A549 (cell line): ENCODE results near the gene TRMT44. TPM values are rescaled to one million over a fixed set of nuclear protein-coding genes. Genes with fewer than 3 reads are reported as not detected.

ENCODE experiments used
- ATAC-seq, 2 experiments: fragments of 200-7000 bp in 1 of 2; fragments of >200 bp in 1 of 2; cut with Nextera tagmentation in 1 of 2; cut with Tn5 transposase in 1 of 2; 3 replicates each; pipeline versions ENCODE4 v1.8.0 to v1.9.1; 2018 to 2020; ENCODE audit warnings: mild to moderate bottlenecking in 1 of 2, moderate library complexity in 1 of 2
- CTCF ChIA-PET: fragments of 300-600 bp; sonication (Branson Sonifier 250); formaldehyde crosslinking; extraction: SDS; loops from one replicate; lab custom pipeline; 2021; ENCODE audit warnings: antibody characterized with exemption, inconsistent platforms; lab: Yijun Ruan, JAX
- POLR2A ChIA-PET: fragments of 350-600 bp; formaldehyde crosslinking; extraction: SDS; loops from one replicate; lab custom pipeline; 2021; ENCODE audit warnings: antibody characterized with exemption, inconsistent platforms; lab: Yijun Ruan, JAX
- DNase-seq, 2 experiments: peaks; one replicate each; pipeline versions ENCODE4 v3.0.0 to v3.0.0-alpha.2; 2011 to 2016; ENCODE audit warnings: low read depth in 1 of 2, low spot score in 1 of 2
- FAIRE-seq: peaks from 2 replicates; lab custom pipeline; 2011; peaks lifted over from hg19 to GRCh38; lab: Jason Lieb, UNC
- H3K27ac ChIP-seq, 2 experiments: fragments of >200 bp; sonication (Bioruptor Twin); formaldehyde crosslinking; 3 replicates each; pipeline ENCODE4 v1.5.1; 2016 to 2017
- H3K4me1 ChIP-seq: fragments of >200 bp; sonication (Bioruptor Twin); formaldehyde crosslinking; 3 replicates; pipeline ENCODE4 v1.6.1; 2016
- H3K4me2 ChIP-seq: fragments of >200 bp; sonication (Bioruptor Twin); formaldehyde crosslinking; 3 replicates; pipeline ENCODE4 v1.6.1; 2016
- H3K4me3 ChIP-seq: fragments of >200 bp; sonication (Bioruptor Twin); formaldehyde crosslinking; 3 replicates; pipeline ENCODE4 v1.5.1; 2016
- H3K9me3 ChIP-seq: fragments of >200 bp; sonication (Bioruptor Twin); formaldehyde crosslinking; 3 replicates; pipeline ENCODE4 v1.6.1; 2016
- CBX2 ChIP-seq: fragments of 200-600 bp; sonication (generic); IDR thresholded peaks from 2 replicates; pipeline ENCODE4 v1.6.1; 2016; ENCODE audit warnings: low read depth, mild to moderate bottlenecking, borderline replicate concordance
- CTCF ChIP-seq: fragments of >200 bp; sonication (Bioruptor Twin); formaldehyde crosslinking; IDR thresholded peaks from 3 replicates; pipeline ENCODE4 v1.5.1; 2016
- E2F6 ChIP-seq: IDR thresholded peaks from 2 replicates; pipeline ENCODE4 v1.6.1; 2012; ENCODE audit warnings: low read depth, borderline replicate concordance
- EHMT2 ChIP-seq: fragments of 200-600 bp; sonication (generic); IDR thresholded peaks from 2 replicates; pipeline ENCODE4 v1.6.1; 2016; ENCODE audit warnings: antibody characterized with exemption, low read depth, mild to moderate bottlenecking, moderate library complexity
- ESRRA ChIP-seq: fragments of 150-350 bp; IDR thresholded peaks from 2 replicates; pipeline ENCODE4 v1.6.1; 2014; ENCODE audit warnings: mild to moderate bottlenecking, low read length, borderline replicate concordance
- FOXS1 ChIP-seq: fragments of 250-450 bp; sonication (Bioruptor Pico); IDR thresholded peaks from 2 replicates; pipeline ENCODE4 v1.5.0; 2020; ENCODE audit warnings: mild to moderate bottlenecking, moderate library complexity
- GATA3 ChIP-seq: IDR thresholded peaks from 2 replicates; pipeline ENCODE4 v1.6.1; 2012; ENCODE audit warnings: borderline replicate concordance
- HDAC2 ChIP-seq: fragments of 200-600 bp; sonication (generic); IDR thresholded peaks from 2 replicates; pipeline ENCODE4 v1.6.1; 2016
- HEYL ChIP-seq: fragments of 250-450 bp; sonication (Bioruptor Pico); IDR thresholded peaks from 2 replicates; pipeline ENCODE4 v1.8.0; 2021; ENCODE audit warnings: mild to moderate bottlenecking, moderate library complexity
- HMGXB4 ChIP-seq: fragments of 250-450 bp; sonication (Bioruptor Pico); IDR thresholded peaks from 2 replicates; pipeline ENCODE4 v1.5.0; 2021; ENCODE audit warnings: mild to moderate bottlenecking, moderate library complexity, borderline replicate concordance
- HOXA7 ChIP-seq: fragments of 250-450 bp; sonication (Bioruptor Pico); IDR thresholded peaks from 2 replicates; pipeline ENCODE4 v1.5.0; 2020; ENCODE audit warnings: mild to moderate bottlenecking, moderate library complexity
- HOXB5 ChIP-seq: fragments of 250-450 bp; sonication (Bioruptor Pico); IDR thresholded peaks from 2 replicates; pipeline ENCODE4 v1.5.0; 2020; ENCODE audit warnings: mild to moderate bottlenecking, moderate library complexity
- KDM5A ChIP-seq: fragments of 200-600 bp; sonication (generic); IDR thresholded peaks from 2 replicates; pipeline ENCODE4 v1.6.1; 2016; ENCODE audit warnings: antibody characterized with exemption, mild to moderate bottlenecking
- MYC ChIP-seq: IDR thresholded peaks from 2 replicates; pipeline ENCODE4 v1.6.1; 2012; ENCODE audit warnings: mild to moderate bottlenecking, inconsistent platforms, low read length, improper control_type of control experiment, borderline replicate concordance
- NFE2L2 ChIP-seq: fragments of 150-350 bp; conservative IDR thresholded peaks from 2 replicates; pipeline ENCODE4 v1.6.1; 2014; ENCODE audit warnings: low read length
- POLR2A ChIP-seq: IDR thresholded peaks from 2 replicates; pipeline ENCODE4 v1.6.1; 2012; ENCODE audit warnings: mild to moderate bottlenecking, low read length
- TFCP2L1 ChIP-seq: fragments of 250-450 bp; sonication (Bioruptor Pico); IDR thresholded peaks from 2 replicates; pipeline ENCODE4 v1.5.0; 2021; ENCODE audit warnings: mild to moderate bottlenecking
- ZC3H11A ChIP-seq: fragments of 450-650 bp; IDR thresholded peaks from 2 replicates; pipeline ENCODE4 v1.6.1; 2014; ENCODE audit warnings: antibody characterized with exemption, mild to moderate bottlenecking
- ZFP36 ChIP-seq: fragments of 450-650 bp; IDR thresholded peaks from 2 replicates; pipeline ENCODE4 v1.6.1; 2014; ENCODE audit warnings: borderline replicate concordance; ENCODE audit not compliant: partially characterized antibody
- ZNF302 ChIP-seq: fragments of 250-450 bp; sonication (Bioruptor Pico); IDR thresholded peaks from 2 replicates; pipeline ENCODE4 v1.9.0; 2021; ENCODE audit warnings: inconsistent platforms, mild to moderate bottlenecking, moderate library complexity
- ZSCAN20 ChIP-seq: fragments of 250-450 bp; sonication (Bioruptor Pico); IDR thresholded peaks from 2 replicates; pipeline ENCODE4 v1.8.0; 2022; ENCODE audit warnings: mild to moderate bottlenecking, moderate library complexity
- WGBS: methylation state at CpG from one replicate; pipeline ENCODE4 v1.1.6; 2017; ENCODE audit errors: missing lambda C conversion rate; 5-methylcytosine and 5-hydroxymethylcytosine counted together
- polyA plus RNA-seq, 4 experiments: library from polyadenylated mRNA; depleted of rRNA in 3 of 4; stranded (reverse); fragments of >200 nt; fragmentation: RNase III in 1 of 4; extraction: RNeasy Plus Mini Kit Qiagen cat#74134 plus additional on column Dnase treatment in 1 of 4; gene quantifications; 2 replicates in 3 of 4; 3 replicates in 1 of 4; pipeline ENCODE4 v1.2.3, GENCODE V29; 2011 to 2017

TRMT44 gene
- polyA plus RNA-seq, 2 of the 4 experiments (the other 2 are of a cell fraction), result 5.0 to 7.0 TPM

GRCh38 chr4:8475751-8476575, 35.4 kb downstream of the TRMT44 start:
- TF ChIP-seq CTCF, result no peak
- TF ChIP-seq ZC3H11A, result no peak
- TF ChIP-seq KDM5A, result no peak
- TF ChIP-seq ESRRA, result no peak
- no peak for TF ChIP-seq HOXB5 (CRISPR knock-in tag)
- no peak for TF ChIP-seq E2F6
- no peak for TF ChIP-seq GATA3
- no peak for TF ChIP-seq EHMT2
- no peak for TF ChIP-seq ZFP36
- no peak for TF ChIP-seq HEYL (CRISPR knock-in tag)
- no peak for TF ChIP-seq HMGXB4
- no peak for TF ChIP-seq ZSCAN20 (CRISPR knock-in tag)
- no peak for TF ChIP-seq ZNF302 (CRISPR knock-in tag)
- no peak for TF ChIP-seq POLR2A
- TF ChIP-seq TFCP2L1 (CRISPR knock-in tag), result no peak
- no peak for TF ChIP-seq FOXS1 (CRISPR knock-in tag)
- Histone ChIP-seq H3K9me3 (no peaks in the 10 kb centered on the region), H3K4me2 (no peak overlapping the region), H3K4me3 (no peak overlapping the region), H3K4me1 (no peaks in the 10 kb centered on the region), H3K27ac (no peak overlapping the region)
- no peak for ATAC-seq
- CTCF ChIA-PET, result no interaction called here
- whole genome bisulfite sequencing, result 92% methylated on average over 25 of the region's 29 CpGs
- no peak for FAIRE-seq
- POLR2A ChIA-PET, result no interaction called here
- no peak for DNase-seq

- no peak overlapping the region for H3K27ac ChIP-seq
- no peak for FAIRE-seq
- no peak for DNase-seq
- no peak overlapping the region for H3K4me3 ChIP-seq
- POLR2A ChIA-PET, result no interaction called here
- no peak for ATAC-seq
- TF ChIP-seq HMGXB4 (no peak), HDAC2 (no peak), FOXS1 (CRISPR knock-in tag) (no peak), MYC (no peak), NFE2L2 (no peak), CBX2 (no peak), HOXA7 (CRISPR knock-in tag) (no peak)
- TF ChIP-seq, all 56 proteins: peak for 0
- Histone ChIP-seq H3K9me3 (no peaks in the 10 kb centered on the region), H3K4me1 (no peaks in the 10 kb centered on the region), H3K4me2 (no peak overlapping the region)
- CTCF ChIA-PET, result interaction anchor here (1.6 kb wide), 1 partner anchor 111 kb away, joined by 3 read pairs; no protein-coding TSS in a partner anchor
- 87% methylated on average over 10 of the region's 16 CpGs for whole genome bisulfite sequencing
Observed at GRCh38 chr4:8477095-8477635, 36.6 kb downstream of the TRMT44 start.
